GM21423 (cell line): ENCODE data around the gene ASCL1.
A peak's percentile ranks its signal among the peaks of the same experiment; 100 is the strongest.

Experiments
- ATAC-seq: cut with Tn5 transposase; IDR thresholded peaks from one replicate; pipeline ENCODE4 v1.9.1; 2021; ENCODE audit warnings: mild to moderate bottlenecking, moderate library complexity; ENCODE audit not compliant: unreplicated experiment

ASCL1 gene

DNA sequence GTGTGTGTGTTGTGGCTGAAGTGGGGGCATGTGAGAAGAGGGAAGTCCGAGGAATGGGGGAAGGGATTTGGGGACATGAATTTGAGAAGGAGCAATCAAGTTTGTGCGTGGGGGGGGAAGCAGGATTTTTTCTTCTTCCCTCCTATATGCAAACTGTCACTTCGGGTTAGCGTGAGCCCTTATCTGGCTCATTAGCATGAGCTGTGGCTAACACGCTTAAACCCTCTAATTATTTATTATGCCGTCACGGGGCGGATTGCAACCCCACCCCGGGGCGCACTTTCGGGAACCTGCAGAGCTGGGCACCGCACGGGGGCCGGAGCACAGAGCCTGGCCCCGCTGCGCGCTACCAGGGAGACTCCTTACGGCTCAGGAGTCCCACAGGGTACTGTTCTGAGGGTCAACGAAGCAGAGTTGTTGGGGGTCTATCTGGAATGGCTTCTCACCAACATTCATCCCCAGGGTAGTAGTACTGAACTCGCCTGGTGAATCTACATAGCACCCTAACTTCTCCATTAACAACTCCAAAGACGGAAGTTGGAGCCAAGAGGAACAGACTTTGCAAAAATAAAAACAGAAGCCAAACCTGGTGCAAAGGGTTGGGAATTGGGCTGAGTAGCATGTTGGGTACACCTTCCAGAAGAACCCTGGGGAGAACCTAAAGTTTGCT lies 6.4 kb upstream of the ASCL1 start:
- no peak for ATAC-seq

DNA sequence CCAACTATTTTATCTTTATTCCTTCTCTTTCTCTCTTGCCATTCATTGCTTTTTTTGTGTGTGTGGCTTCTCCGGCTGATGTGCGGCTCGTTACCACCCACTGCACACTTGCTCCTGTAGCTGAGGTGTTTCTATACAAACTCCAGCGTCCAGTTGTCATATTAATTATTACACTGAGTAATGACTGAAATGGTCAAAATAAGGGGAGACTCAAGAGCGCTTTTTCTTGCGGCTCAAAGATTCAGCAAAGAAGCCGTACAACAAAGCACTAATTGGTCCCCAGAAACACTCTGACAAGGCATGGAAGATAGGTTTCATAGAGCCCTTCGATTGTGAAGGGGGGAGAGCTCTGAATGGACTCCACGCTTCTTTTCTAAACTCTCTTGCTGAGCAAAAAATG lies 5.6 kb upstream of the ASCL1 start:
- no peak for ATAC-seq

GRCh38 chr12:102953221-102953620 lies 4.3 kb upstream of the ASCL1 start:
- no peak for ATAC-seq

- no peak for ATAC-seq
Measured at GRCh38 chr12:102954134-102954533, 3.3 kb upstream of the ASCL1 start.

DNA sequence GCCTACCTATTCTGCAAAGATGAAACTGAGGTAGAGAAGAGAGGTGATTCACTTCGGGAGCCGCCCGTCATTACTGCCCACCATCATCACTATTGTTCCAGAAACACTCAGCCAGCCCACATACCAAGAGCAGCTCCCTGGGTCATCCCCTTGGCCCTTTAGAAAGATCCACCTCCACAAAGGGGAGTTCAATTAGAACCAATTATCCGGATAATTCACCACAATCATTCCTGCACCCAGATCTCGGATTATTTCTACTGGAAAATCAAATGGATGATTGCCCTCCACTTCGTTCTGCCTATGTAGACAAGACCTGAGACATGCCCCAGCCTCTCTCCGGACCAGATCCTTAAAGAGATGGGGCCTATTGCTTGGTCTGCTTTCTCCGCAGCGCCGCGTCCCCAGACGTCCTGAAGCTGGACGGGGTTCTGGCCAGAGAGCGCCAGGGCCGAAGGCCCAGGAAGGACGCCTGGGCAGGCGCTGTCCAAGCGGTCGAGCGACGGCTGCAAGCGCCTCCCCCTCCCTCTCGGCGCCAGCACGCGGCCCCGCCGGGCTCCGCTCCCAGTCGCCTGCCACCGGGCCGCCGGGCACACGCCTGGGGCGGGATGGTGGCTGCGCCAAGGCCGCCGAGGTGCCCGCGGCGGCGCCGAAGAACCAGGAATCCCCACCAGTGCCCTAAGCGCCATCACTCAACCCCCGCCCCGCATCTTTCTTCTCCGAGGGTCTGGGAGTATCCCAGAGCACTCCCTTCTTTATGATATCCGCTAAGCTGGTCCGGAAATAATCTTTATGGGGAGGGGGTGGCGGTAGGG lies 1.3 kb upstream of the ASCL1 start:
- ATAC-seq, result no peak

- no peak for ATAC-seq
Measured at GRCh38 chr12:102956738-102957327, 641 bp upstream of the ASCL1 start.

DNA sequence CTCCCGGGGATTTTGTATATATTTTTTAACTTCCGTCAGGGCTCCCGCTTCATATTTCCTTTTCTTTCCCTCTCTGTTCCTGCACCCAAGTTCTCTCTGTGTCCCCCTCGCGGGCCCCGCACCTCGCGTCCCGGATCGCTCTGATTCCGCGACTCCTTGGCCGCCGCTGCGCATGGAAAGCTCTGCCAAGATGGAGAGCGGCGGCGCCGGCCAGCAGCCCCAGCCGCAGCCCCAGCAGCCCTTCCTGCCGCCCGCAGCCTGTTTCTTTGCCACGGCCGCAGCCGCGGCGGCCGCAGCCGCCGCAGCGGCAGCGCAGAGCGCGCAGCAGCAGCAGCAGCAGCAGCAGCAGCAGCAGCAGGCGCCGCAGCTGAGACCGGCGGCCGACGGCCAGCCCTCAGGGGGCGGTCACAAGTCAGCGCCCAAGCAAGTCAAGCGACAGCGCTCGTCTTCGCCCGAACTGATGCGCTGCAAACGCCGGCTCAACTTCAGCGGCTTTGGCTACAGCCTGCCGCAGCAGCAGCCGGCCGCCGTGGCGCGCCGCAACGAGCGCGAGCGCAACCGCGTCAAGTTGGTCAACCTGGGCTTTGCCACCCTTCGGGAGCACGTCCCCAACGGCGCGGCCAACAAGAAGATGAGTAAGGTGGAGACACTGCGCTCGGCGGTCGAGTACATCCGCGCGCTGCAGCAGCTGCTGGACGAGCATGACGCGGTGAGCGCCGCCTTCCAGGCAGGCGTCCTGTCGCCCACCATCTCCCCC lies 777 bp downstream of the ASCL1 start:
- peak; percentile 46 for ATAC-seq

- ATAC-seq, result no peak
Measured at GRCh38 chr12:102958830-102959176, 1.3 kb downstream of the ASCL1 start.

GRCh38 chr12:102959391-102959790 lies 1.9 kb downstream of the ASCL1 start:
- no peak for ATAC-seq

- no peak for ATAC-seq
Measured at GRCh38 chr12:102960766-102961465, 3.4 kb downstream of the ASCL1 start.

- ATAC-seq, result no peak
Measured at GRCh38 chr12:102961466-102961855, 4.0 kb downstream of the ASCL1 start.

DNA sequence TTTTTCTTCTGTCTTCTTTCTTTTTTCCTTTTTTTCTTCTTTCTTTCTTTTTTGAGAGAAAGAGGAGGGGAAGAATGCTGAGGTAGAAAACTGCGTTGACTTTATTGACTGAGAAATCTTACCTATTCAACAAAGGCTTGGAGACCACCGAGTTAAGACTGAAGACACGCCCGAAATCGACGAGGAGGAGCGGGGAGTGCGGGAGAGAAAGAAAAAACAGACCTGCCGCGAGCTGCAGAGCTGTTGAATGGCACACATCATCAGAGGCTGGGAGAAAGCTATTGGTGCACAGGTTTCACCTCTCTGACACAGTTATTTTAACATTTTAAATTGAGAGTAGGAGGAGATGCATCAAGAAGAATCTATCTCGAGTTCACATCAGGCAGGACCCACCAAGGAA lies 5.1 kb downstream of the ASCL1 start:
- ATAC-seq, result no peak

DNA sequence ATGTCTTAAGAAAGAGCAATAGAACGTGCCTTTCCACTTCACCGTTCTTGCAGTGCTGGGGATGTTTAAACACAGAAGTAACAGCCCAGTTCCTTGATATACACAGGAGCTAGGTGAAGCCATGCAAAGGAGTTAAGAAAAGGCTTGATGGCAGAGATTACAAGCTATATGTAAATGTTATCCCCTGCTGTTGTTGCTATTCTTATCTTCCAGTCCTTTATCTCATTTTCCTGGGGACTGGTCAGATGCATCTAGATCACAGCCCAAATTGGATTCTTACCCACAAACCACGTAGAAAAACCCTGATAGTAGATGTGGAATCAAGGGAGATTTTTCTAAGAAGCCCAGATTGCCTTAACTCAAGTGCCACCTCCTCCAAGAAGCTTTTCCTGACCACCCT lies 5.5 kb downstream of the ASCL1 start:
- no peak for ATAC-seq

DNA sequence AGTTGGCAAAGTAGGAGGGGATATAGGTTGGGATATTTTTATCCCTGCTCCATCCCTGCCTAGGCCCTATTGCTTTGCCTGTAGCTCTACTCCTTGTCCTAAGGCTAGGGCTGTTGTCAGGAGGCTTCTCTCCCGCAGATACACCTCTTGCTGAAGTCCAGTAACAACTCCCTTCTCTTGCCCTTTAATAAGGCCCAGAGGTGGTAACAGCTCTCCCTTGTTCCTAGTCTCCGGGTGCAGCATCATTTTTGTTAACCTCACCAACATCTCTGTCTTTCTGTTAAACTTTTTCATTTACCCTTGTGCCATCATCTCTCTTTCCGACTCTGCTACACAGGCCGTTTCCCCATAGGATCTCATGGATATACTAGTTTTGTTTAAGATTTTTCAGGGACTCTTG lies 6.3 kb downstream of the ASCL1 start:
- ATAC-seq, result no peak

GRCh38 chr12:102964872-102965271 lies 7.4 kb downstream of the ASCL1 start:
- peak; percentile 64 for ATAC-seq

DNA sequence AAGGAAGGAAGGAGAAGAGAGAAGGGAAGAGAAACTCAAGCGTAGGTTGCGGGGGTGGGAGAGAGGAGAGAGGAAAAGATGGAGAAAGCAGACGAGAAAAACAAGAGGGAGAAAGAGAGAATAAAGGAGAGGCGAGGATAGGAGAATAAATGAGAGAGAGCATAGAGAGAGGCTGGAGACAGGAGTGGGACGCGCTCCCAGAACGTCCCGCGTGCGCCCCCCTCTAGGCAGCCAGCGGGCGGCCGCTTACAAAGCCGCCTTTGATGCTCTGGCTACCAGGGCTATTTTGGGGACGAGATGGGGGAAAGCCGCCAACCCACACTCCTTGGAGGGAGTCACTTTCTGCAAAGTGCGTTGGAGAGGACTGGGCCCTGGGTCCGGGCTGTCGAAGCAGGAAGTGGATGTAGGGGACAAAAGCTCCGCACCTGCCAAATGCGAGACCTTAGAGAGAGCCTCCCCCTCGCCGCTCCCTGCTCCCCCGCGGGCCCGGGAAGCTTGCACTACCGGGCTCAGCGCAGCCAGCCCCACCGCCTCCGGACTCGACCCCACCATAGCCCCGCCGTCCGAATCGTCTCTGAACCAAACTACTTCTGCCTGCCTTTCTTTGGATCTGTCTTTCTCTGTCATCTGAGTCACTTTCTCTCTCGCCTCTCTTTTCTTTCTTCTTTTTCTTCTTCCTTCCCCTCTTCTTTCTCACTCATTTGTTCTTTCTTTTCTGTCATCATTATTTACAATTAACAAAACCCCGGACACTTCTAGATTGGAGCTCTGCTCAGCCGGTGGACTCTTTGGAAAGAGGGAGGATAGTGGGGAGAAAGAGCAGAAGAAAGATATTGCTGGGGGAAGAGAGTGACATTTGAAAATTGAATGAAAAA lies 8.0 kb downstream of the ASCL1 start:
- ATAC-seq, result peak; percentile 29

- no peak for ATAC-seq
Measured at GRCh38 chr12:102966200-102966863, 8.9 kb downstream of the ASCL1 start.

DNA sequence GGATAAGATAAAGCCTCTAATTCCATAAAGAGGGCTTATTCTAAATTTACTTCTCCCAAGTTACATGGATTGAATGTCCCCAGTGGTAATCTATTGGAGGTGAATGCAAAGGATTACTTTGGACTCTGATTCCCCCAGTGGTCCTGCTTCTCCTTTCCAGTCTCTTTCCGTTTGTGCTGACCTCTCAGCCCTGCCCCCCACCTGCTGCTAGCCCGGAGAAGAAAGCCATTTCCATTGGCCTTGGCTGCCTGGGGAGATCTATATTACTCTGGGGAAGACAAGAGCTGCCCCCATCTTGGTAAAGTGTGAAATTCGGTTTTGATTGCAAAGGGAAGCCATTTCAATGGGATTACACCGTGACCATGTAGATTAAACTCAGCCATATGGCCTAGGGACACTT lies 13.3 kb downstream of the ASCL1 start:
- no peak for ATAC-seq

DNA sequence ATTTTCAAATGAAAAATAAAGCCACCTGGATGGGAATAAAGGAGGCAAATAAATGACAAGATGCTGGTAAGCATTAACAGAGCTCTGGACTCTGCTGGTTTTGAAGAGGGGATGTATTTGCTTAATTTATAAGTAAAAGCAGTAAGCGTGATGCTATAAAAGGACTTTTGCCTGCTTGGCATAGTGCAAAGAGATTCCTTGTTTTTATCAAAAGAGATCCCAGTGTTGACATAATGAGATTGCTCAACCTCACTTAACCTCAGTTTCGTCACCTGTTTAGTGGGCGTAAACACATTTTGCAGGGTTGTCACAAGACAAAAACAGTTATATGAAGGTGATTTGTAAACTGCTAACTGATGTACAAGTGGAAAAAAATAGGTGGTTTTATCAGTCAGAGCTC lies 13.8 kb downstream of the ASCL1 start:
- no peak for ATAC-seq
